Measurements from ENCODE around the gene POP7.

DNA sequence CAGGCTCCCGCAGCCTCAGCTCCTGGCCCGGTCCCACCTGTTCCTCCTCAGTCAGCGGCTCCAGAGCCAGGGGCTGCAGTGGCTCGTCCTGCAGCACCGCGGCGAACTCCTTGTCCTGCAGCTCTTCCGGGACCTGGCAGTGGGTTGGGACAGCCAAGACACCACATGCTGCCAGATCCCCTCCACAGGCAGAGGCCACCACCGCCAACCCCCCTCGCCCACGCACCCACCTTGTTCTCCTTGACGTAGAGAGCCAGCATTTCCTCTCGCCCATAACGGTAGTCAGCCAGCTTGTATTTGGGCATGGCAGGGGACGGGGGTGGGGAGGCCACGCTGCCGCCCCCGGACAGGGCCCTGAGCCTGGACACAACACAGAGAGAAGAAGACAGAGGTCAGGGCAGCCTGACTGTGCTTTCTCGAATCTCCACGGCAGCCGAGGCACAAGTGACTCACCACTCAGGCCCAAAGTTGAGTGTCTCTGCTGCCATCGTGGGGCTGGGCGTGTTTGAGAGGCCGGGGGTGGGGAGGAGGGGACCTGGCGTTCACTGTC is 18.1 kb upstream of the POP7 start:
- TF ChIP-seq POLR2A (IDR thresholded peaks at IDR 0.05) = no peak
- TF ChIP-seq, protein P1, sequence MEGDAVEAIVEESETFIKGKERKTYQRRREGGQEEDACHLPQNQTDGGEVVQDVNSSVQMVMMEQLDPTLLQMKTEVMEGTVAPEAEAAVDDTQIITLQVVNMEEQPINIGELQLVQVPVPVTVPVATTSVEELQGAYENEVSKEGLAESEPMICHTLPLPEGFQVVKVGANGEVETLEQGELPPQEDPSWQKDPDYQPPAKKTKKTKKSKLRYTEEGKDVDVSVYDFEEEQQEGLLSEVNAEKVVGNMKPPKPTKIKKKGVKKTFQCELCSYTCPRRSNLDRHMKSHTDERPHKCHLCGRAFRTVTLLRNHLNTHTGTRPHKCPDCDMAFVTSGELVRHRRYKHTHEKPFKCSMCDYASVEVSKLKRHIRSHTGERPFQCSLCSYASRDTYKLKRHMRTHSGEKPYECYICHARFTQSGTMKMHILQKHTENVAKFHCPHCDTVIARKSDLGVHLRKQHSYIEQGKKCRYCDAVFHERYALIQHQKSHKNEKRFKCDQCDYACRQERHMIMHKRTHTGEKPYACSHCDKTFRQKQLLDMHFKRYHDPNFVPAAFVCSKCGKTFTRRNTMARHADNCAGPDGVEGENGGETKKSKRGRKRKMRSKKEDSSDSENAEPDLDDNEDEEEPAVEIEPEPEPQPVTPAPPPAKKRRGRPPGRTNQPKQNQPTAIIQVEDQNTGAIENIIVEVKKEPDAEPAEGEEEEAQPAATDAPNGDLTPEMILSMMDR (IDR thresholded peaks at IDR 0.05 in 4 of 5, conservative IDR thresholded peaks at IDR 0.05 in 1 of 5) = no peak
